HepG2 (cell line): ENCODE measurements around the gene MYOM1. TPM values are rescaled to one million over a fixed set of nuclear protein-coding genes. Genes with fewer than 3 reads are reported as not detected.

ENCODE experiments used
- ATF1 ChIP-seq: IDR thresholded peaks from 2 replicates; pipeline ENCODE4 v1.6.1; 2016; ENCODE audit warnings: mild to moderate bottlenecking, control low read depth
- CC2D1A ChIP-seq: sonication (generic); formaldehyde crosslinking; IDR thresholded peaks from 2 replicates; pipeline ENCODE4 v1.8.1; 2023; ENCODE audit warnings: mild to moderate bottlenecking, missing genetic modification reagents
- IKZF5 ChIP-seq: IDR thresholded peaks from 2 replicates; pipeline ENCODE4 v1.6.1; 2018; ENCODE audit warnings: missing genetic modification reagents, mild to moderate bottlenecking, missing compliant biosample characterization
- MLLT10 ChIP-seq: sonication (generic); formaldehyde crosslinking; IDR thresholded peaks from 2 replicates; pipeline ENCODE4 v1.4.0; 2020; ENCODE audit warnings: missing genetic modification reagents
- MTF2 ChIP-seq: sonication (generic); formaldehyde crosslinking; IDR thresholded peaks from 2 replicates; pipeline ENCODE4 v1.5.0; 2020; ENCODE audit warnings: missing genetic modification reagents, borderline replicate concordance
- NR2F6 ChIP-seq, 2 experiments: IDR thresholded peaks; 2 replicates each; pipeline ENCODE4 v1.6.1; 2016; ENCODE audit warnings: antibody characterized with exemption in 1 of 2, mild to moderate bottlenecking in 1 of 2
- RARA ChIP-seq: IDR thresholded peaks from 2 replicates; pipeline ENCODE4 v1.6.1; 2016; ENCODE audit warnings: missing genetic modification reagents, missing compliant biosample characterization
- RFXAP ChIP-seq: sonication (generic); formaldehyde crosslinking; IDR thresholded peaks from 2 replicates; pipeline ENCODE4 v1.4.0; 2020; ENCODE audit warnings: missing genetic modification reagents, borderline replicate concordance
- RXRB ChIP-seq: IDR thresholded peaks from 2 replicates; pipeline ENCODE4 v1.6.1; 2016; ENCODE audit warnings: borderline replicate concordance, missing genetic modification reagents, missing compliant biosample characterization
- SMAD3 ChIP-seq: sonication (generic); formaldehyde crosslinking; IDR thresholded peaks from 2 replicates; pipeline ENCODE4 v1.4.0; 2020; ENCODE audit warnings: missing genetic modification reagents
- SOX13 ChIP-seq, 3 experiments: fragments of 450-650 bp in 1 of 3; sonication (generic) in 1 of 3; formaldehyde crosslinking in 1 of 3; IDR thresholded peaks in 2 of 3; conservative IDR thresholded peaks in 1 of 3; 2 replicates each; pipeline versions ENCODE4 v1.5.0 to v1.6.1; 2016 to 2020; ENCODE audit warnings: antibody characterized with exemption in 1 of 3, mild to moderate bottlenecking in 1 of 3, missing compliant biosample characterization in 1 of 3, missing genetic modification reagents in 1 of 3, moderate library complexity in 1 of 3
- SP2 ChIP-seq: sonication (generic); formaldehyde crosslinking; IDR thresholded peaks from 2 replicates; pipeline ENCODE4 v1.5.1; 2020; ENCODE audit warnings: mild to moderate bottlenecking, missing genetic modification reagents
- THYN1 ChIP-seq: sonication (generic); formaldehyde crosslinking; IDR thresholded peaks from 2 replicates; pipeline ENCODE4 v1.8.1; 2023; ENCODE audit warnings: low read depth, mild to moderate bottlenecking, moderate library complexity, missing genetic modification reagents, borderline replicate concordance
- ZHX2 ChIP-seq, 2 experiments: sonication (generic) in 1 of 2; formaldehyde crosslinking in 1 of 2; IDR thresholded peaks; 2 replicates each; pipeline versions ENCODE4 v1.6.1 to v1.9.0; 2014 to 2022; ENCODE audit warnings: antibody characterized with exemption in 1 of 2, borderline replicate concordance in 1 of 2, inconsistent platforms in 1 of 2, low read depth in 1 of 2, missing genetic modification reagents in 1 of 2
- ZNF30 ChIP-seq: sonication (generic); formaldehyde crosslinking; IDR thresholded peaks from 2 replicates; pipeline ENCODE4 v1.5.0; 2020; ENCODE audit warnings: mild to moderate bottlenecking, missing genetic modification reagents
- ZNF333 ChIP-seq: sonication (generic); formaldehyde crosslinking; IDR thresholded peaks from 2 replicates; pipeline ENCODE4 v1.4.0; 2020; ENCODE audit warnings: mild to moderate bottlenecking, missing genetic modification reagents, borderline replicate concordance
- ZNF501 ChIP-seq: sonication (generic); formaldehyde crosslinking; IDR thresholded peaks from 2 replicates; pipeline ENCODE4 v1.5.1; 2020; ENCODE audit warnings: mild to moderate bottlenecking, moderate library complexity, missing genetic modification reagents
- ZNF530 ChIP-seq: sonication (generic); formaldehyde crosslinking; IDR thresholded peaks from 2 replicates; pipeline ENCODE4 v1.5.0; 2020; ENCODE audit warnings: low read depth, mild to moderate bottlenecking, missing genetic modification reagents
- ZNF672 ChIP-seq: sonication (generic); formaldehyde crosslinking; IDR thresholded peaks from 2 replicates; pipeline ENCODE4 v1.8.1; 2022; ENCODE audit warnings: missing genetic modification reagents
- ZNF773 ChIP-seq: sonication (generic); formaldehyde crosslinking; IDR thresholded peaks from 2 replicates; pipeline ENCODE4 v1.4.0; 2020; ENCODE audit warnings: missing genetic modification reagents, borderline replicate concordance
- ZNF784 ChIP-seq: sonication (generic); formaldehyde crosslinking; IDR thresholded peaks from 2 replicates; pipeline ENCODE4 v1.5.1; 2020; ENCODE audit warnings: missing genetic modification reagents, mild to moderate bottlenecking, borderline replicate concordance
- ZNF839 ChIP-seq: sonication (generic); formaldehyde crosslinking; IDR thresholded peaks from 2 replicates; pipeline ENCODE4 v1.4.0; 2020; ENCODE audit warnings: missing genetic modification reagents, mild to moderate bottlenecking, borderline replicate concordance
- polyA plus RNA-seq, 8 experiments: library from polyadenylated mRNA; depleted of rRNA in 3 of 8; stranded (reverse) in 7 of 8; unstranded in 1 of 8; fragments of >200 nt; fragmentation: Illumina TruSeq in 4 of 8; extraction: Trizol in 4 of 8; gene quantifications; 2 replicates each; pipeline versions ENCODE4 v1.2.1 to v1.2.3, GENCODE V29; 2011 to 2016; ENCODE audit warnings: low read depth in 4 of 8, missing spikeins in 1 of 8, mixed read lengths in 1 of 8; ENCODE audit not compliant: insufficient read depth in 1 of 8
- total RNA-seq, 5 experiments: library from RNA; depleted of rRNA; stranded (reverse); fragments of >200 nt; fragmentation: Illumina TruSeq; extraction: Trizol; gene quantifications; 2 replicates each; pipeline ENCODE4 v1.2.3, GENCODE V29; 2016; ENCODE audit warnings: low read depth in 1 of 5

Gene MYOM1
- total and polyA plus RNA-seq, 2 of the 13 experiments (the other 11 are each of a cell fraction or from before 2014, with no cell fraction given) = 0.46 to 0.98 TPM

DNA sequence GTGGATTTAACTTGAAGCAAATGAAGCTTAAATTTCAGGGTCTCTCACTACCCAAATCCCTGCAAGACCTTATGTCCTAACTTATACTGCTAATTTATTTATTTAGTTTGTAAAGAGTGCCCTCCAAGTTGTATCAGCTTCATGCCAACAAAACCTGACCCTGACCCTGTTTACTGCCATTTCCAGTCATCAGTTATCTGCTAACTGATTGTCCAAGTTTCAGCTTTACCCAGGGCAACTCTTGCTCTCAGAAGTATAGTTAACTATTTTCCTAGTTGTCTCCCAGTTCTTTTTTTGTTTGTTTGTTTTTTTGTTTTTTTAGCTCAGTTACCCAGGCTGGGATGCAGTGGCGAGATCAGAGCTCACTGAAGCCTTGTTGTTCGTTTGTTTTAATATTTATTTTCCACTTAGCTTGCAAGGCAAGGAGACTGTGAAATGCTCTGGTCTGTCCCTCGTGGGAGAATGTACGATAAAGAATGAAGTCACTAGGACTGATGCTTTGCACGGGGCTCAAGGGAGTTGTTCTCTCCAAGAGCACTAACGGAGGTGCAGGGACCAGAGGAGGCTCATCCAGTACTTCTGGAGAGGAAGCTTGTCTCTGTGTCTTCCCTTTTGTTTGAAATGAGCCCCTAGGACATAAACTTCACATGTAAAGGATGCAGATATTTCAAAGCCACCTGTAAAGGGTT is 35.3 kb downstream of the MYOM1 start (continued):
- no peak for TF ChIP-seq ZHX2 (IDR thresholded peaks at IDR 0.05; ENCODE audit: low read depth)
- no peak for TF ChIP-seq ZHX2 (CRISPR knock-in tag; IDR thresholded peaks at IDR 0.05; ENCODE audit: borderline replicate concordance)
- TF ChIP-seq NR2F6 (IDR thresholded peaks at IDR 0.05) = no peak
- TF ChIP-seq NR2F6 (CRISPR knock-in tag; IDR thresholded peaks at IDR 0.05) = peak; percentile 42; the same call in 1 of the 2 replicates
- TF ChIP-seq MTF2 (CRISPR knock-in tag) = no peak
- no peak for TF ChIP-seq ZNF333 (CRISPR knock-in tag)
- TF ChIP-seq ZNF530 (CRISPR knock-in tag) = no peak
- TF ChIP-seq SOX13 (IDR thresholded peaks at IDR 0.05) = no peak
- TF ChIP-seq SOX13 (CRISPR knock-in tag; conservative IDR thresholded peaks at IDR 0.05 in 1 of 2, IDR thresholded peaks at IDR 0.05 in 1 of 2) = peak in 1 of 2 experiments; percentile 46; a peak in 1 of 4 replicates
- no peak for TF ChIP-seq ATF1
- peak; percentile 52; the same call in 1 of the 2 replicates for TF ChIP-seq RXRB
- TF ChIP-seq ZNF784 (CRISPR knock-in tag) = no peak
- TF ChIP-seq ZNF773 (CRISPR knock-in tag) = no peak
- no peak for TF ChIP-seq CC2D1A
- no peak for TF ChIP-seq IKZF5 (CRISPR knock-in tag)
- TF ChIP-seq SP2 (CRISPR knock-in tag) = no peak
- TF ChIP-seq SMAD3 (CRISPR knock-in tag) = no peak
- no peak for TF ChIP-seq ZNF672 (CRISPR knock-in tag)
- no peak for TF ChIP-seq RFXAP (CRISPR knock-in tag)
- TF ChIP-seq ZNF501 = no peak
- TF ChIP-seq RARA = peak; percentile 69
- no peak for TF ChIP-seq ZNF30 (CRISPR knock-in tag)
- no peak for TF ChIP-seq THYN1 (CRISPR knock-in tag)
- no peak for TF ChIP-seq ZNF839 (CRISPR knock-in tag)
- no peak for TF ChIP-seq MLLT10 (CRISPR knock-in tag)
